Measurements from ENCODE around the gene PTK6.
"Not testable (repeated sequence)": the region's sequence is repeated elsewhere in the genome, so short reads cannot be mapped to it uniquely, and the experiment has no call there.

PTK6 gene

GRCh38 chr20:63568986-63569949 lies 32.1 kb upstream of the PTK6 start:
- DNase-seq = no peak

- DNase-seq = no peak
Measured at GRCh38 chr20:63568170-63568981, 31.2 kb upstream of the PTK6 start.

- DNase-seq = peak; percentile 61 to 68
Measured at GRCh38 chr20:63567386-63568169, 30.4 kb upstream of the PTK6 start.

GRCh38 chr20:63567136-63567385 lies 29.9 kb upstream of the PTK6 start:
- no peak for DNase-seq

GRCh38 chr20:63566395-63567135 lies 29.4 kb upstream of the PTK6 start:
- DNase-seq = no peak

- DNase-seq = no peak
Measured at GRCh38 chr20:63565699-63566335, 28.6 kb upstream of the PTK6 start.

DNA sequence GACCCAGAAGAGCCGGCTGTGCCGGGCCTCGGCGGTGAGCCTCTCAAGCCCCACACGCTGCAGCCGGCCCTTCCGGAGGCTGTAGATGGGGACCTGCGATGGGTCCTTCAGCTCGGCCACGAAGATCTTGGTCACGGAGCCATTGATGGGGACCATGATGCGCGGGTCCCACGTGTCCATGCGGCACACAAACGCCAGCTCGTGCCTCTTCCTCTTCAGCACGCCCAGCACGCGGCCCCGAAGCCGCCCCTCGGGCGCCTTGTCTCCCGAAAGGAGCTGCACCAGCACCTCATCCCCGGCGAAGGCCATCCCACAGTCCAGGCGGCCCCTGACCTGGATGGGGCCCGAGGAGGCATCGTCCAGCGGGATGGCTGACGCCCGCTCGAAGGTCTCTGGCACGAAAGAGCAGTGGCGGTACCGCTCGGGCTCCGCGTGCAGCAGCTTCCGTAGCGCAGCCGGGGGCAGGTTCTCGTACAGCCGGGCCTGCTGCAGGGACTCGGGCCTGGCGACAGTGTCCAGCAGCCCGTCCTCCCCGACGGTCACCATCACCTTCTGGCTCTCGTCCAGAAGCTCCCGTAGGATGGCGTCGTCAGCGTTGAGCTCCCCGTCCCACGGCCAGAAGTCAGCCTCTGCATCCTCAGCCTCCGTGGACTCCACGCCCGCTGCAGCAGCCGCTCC lies 28.0 kb upstream of the PTK6 start:
- no peak for DNase-seq

- DNase-seq = no peak
Measured at GRCh38 chr20:63564036-63564810, 27.0 kb upstream of the PTK6 start.

DNA sequence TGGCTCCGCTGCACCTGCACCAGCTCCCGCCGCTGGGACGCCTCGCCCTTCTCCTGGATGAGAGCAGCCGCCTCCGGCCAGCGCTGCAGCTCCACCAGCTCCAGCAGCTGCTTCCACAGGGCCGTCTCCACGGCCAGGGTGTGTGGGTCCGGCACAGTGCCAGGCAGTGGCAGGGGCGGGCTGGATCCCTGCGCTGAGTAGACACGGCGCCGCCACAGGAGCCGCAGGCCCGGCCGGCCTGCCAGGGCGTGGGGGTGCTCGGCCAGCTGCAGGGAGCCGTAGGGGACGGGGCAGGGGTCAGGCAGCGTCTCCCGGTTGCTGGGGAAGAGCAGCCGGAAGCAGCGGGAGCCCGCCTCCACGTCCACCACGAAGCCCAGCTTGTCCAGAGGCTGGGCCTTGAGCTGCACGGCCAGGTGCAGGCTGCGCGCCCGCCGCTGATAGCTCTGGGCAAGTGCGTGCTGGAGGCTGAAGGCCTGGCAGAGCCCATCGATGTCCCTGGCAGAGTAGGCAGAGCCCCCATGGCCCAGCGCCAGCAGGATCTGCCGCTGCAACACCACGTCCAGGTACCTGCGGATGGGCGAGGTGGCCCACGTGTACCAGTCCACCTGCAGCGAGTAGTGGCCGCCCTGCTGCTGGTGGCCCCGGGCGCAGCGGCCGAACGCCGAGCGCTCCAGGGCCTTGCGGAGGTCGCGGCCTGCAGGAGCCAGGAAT lies 26.2 kb upstream of the PTK6 start:
- no peak for DNase-seq

DNA sequence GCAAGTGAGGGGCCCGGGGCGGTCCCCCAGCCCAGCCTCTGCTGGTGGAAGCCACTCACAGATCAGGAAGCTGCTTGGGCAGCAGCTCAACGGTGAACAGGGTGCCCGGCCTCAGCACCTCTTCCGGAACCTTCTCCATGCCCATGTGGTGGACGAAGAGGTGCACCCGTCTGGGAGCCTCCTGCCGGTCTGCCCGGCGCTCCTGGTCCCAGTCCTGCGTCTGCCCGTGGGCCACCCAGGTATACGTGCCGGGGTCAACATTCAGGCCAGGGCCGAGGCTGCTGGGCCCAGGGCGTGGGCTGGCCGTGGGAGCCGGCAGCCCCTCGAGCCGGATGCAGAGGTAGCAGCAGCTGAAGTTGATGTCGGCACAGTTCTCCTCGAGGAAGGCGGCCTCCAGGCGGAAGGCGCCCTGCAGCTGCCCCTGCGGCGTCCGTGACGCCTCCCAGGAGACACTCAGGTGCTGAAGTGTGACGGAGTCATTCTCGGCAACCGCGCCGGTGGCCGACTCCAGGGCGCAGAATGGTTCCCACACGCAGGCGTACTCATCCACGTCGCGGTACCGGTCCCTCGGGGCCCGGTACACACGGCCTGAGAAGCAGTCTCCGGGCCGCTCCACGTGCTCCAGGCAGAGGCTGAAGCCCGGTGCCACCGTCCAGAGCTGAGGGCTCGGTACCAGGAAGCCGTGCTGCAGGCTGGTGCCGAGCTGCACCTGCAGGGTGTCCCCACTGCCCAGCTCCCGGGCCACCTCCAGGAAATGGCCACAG lies 25.5 kb upstream of the PTK6 start:
- no peak for DNase-seq

- DNase-seq = no peak
Measured at GRCh38 chr20:63561624-63562396, 24.6 kb upstream of the PTK6 start.

DNA sequence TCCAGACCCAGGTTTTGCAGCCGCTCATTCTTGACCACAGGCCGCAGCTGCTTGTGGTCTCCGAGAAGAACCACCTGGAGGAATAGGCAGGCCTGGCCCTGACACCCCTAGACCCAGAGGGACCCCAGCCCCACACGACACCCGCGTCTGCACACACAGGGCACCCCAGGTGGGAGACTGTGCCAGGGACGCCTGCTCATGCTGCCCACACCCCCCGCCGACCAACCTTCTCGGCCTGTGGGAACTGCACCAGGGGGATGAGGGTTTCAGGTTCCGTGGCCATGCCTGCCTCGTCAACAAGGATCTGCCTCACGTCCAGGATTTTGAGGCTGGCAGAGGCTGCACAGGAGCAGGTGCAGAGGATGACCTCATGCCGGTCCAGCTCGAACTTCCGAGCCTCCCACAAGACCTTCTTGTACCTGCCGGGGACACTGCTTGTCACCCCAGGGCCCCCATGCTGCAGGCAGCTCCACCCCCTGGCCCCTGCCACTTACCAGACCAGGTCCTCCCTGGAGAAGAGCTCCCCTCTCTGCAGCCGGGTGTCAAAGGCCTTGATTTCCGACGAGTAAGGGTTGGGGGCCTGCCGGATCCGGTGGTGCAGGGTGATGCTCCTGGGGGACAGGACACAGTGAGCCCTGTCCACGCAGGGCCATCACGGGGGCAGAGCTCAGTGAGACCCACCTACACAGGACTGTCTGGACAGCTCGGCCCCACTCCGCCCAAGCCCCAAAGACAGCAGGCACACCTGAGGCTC lies 23.9 kb upstream of the PTK6 start:
- DNase-seq = no peak

GRCh38 chr20:63560333-63560805 lies 23.2 kb upstream of the PTK6 start:
- DNase-seq = no peak

GRCh38 chr20:63559485-63560332 lies 22.5 kb upstream of the PTK6 start:
- DNase-seq = not testable (repeated sequence)

GRCh38 chr20:63558804-63559484 lies 21.8 kb upstream of the PTK6 start:
- no peak for DNase-seq

DNA sequence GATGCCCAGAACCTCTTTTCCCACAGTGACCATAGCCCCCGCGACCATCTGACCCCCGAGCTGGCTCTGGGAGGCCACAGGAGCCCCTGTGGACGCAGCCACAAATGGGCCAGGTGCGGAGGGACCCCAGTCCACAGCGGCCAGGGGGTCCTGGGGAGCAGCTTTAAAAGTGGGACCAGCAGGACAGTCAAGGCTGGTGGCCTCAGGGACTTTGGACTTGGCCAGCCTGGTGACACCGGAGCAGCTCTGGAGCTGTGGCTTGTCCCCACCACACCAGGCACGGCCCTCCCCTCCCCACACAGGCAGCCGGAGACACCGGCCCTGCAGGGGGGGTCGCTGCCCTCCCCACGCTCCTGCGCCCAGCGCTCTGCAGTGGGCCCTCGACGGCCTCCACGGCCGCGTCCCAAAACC lies 20.3 kb upstream of the PTK6 start:
- no peak for DNase-seq
